Right forelimb (tissue), 1 donor: ENCODE results near the gene DPH5.

Experiments used
- DNase-seq: peaks from one replicate; pipeline ENCODE4 v3.0.0-alpha.2; 2018

Gene DPH5

GRCh38 chr1:101029184-101029583, 3.6 kb upstream of the DPH5 start:
- no peak for DNase-seq

GRCh38 chr1:101028466-101028865, 2.9 kb upstream of the DPH5 start:
- no peak for DNase-seq

GRCh38 chr1:101027194-101027772, 1.7 kb upstream of the DPH5 start:
- DNase-seq, result no peak

- DNase-seq, result no peak
These were observed 825 bp upstream of the DPH5 start for GRCh38 chr1:101026430-101026788.

- DNase-seq, result peak; percentile 58
These were observed 314 bp downstream of the DPH5 start for GRCh38 chr1:101025283-101025656.

- DNase-seq, result no peak
These were observed 3.3 kb downstream of the DPH5 start for GRCh38 chr1:101022294-101022693.

- no peak for DNase-seq
These were observed 8.1 kb downstream of the DPH5 start for GRCh38 chr1:101017448-101017847.

GRCh38 chr1:101013776-101014175, 11.8 kb downstream of the DPH5 start:
- DNase-seq, result no peak

GRCh38 chr1:101008229-101008834, 17.3 kb downstream of the DPH5 start:
- no peak for DNase-seq

- DNase-seq, result no peak
These were observed 19.0 kb downstream of the DPH5 start for GRCh38 chr1:101006553-101006952.

- DNase-seq, result no peak
These were observed 19.7 kb downstream of the DPH5 start for GRCh38 chr1:101005871-101006270.

GRCh38 chr1:101005183-101005582, 20.4 kb downstream of the DPH5 start:
- no peak for DNase-seq

GRCh38 chr1:101004670-101005069, 20.9 kb downstream of the DPH5 start:
- DNase-seq, result no peak

GRCh38 chr1:101004061-101004460, 21.5 kb downstream of the DPH5 start:
- no peak for DNase-seq

GRCh38 chr1:101003012-101003650, 22.5 kb downstream of the DPH5 start:
- no peak for DNase-seq

GRCh38 chr1:101002551-101002950, 23.0 kb downstream of the DPH5 start:
- DNase-seq, result no peak

- DNase-seq, result no peak
These were observed 25.3 kb downstream of the DPH5 start for GRCh38 chr1:101000131-101000873.

GRCh38 chr1:100998426-100998825, 27.2 kb downstream of the DPH5 start:
- DNase-seq, result no peak

GRCh38 chr1:100995198-100995988, 30.2 kb downstream of the DPH5 start:
- DNase-seq, result no peak

- no peak for DNase-seq
These were observed 36.1 kb downstream of the DPH5 start for GRCh38 chr1:100989306-100990077.

GRCh38 chr1:100988121-100988520, 37.5 kb downstream of the DPH5 start:
- DNase-seq, result no peak

GRCh38 chr1:100982793-100983192, 42.8 kb downstream of the DPH5 start:
- no peak for DNase-seq
